Stimulated activated CD8-positive, alpha-beta memory T cell treated with anti-CD3 and anti-CD28 coated beads, Interleukin-7, amount 100 ng/mL, for 4 hours (primary cell): ENCODE results near the gene RFX2.
"Not testable (repeated sequence)": the region's sequence is repeated elsewhere in the genome, so short reads cannot be mapped to it uniquely, and the experiment has no call there.

Experiments used
- DNase-seq, 2 donors: peaks; one replicate each; pipeline ENCODE4 v3.0.0-alpha.2; 2020; ENCODE audit warnings: low read depth in 2 of 2

Gene RFX2

GRCh38 chr19:5990289-5990797 lies 120.0 kb downstream of the RFX2 start:
- DNase-seq = no peak

- DNase-seq = no peak
Measured at GRCh38 chr19:5989388-5990074, 120.8 kb downstream of the RFX2 start.

- no peak for DNase-seq
Measured at GRCh38 chr19:5988517-5989387, 121.5 kb downstream of the RFX2 start.

GRCh38 chr19:5987077-5987818 lies 123.1 kb downstream of the RFX2 start:
- DNase-seq = peak; percentile 39 to 60

- DNase-seq = not testable (repeated sequence)
Measured at GRCh38 chr19:5985837-5986236, 124.5 kb downstream of the RFX2 start.

- no peak for DNase-seq
Measured at GRCh38 chr19:5985098-5985783, 125.1 kb downstream of the RFX2 start.

- no peak for DNase-seq
Measured at GRCh38 chr19:5984600-5984999, 125.7 kb downstream of the RFX2 start.

GRCh38 chr19:5983367-5983955 lies 126.8 kb downstream of the RFX2 start:
- DNase-seq = no peak

- no peak for DNase-seq
Measured at GRCh38 chr19:5978606-5979552, 131.4 kb downstream of the RFX2 start.

- DNase-seq = peak; percentile 97 to 99
Measured at GRCh38 chr19:5977785-5978605, 132.3 kb downstream of the RFX2 start, which contains the start of gene RANBP3. Gene RANBP3, minus strand, starts transcription at chr19:5978140. Its CDS starts 58 bp downstream, at chr19:5978082.

- peak in 1 of 2 donors; percentile 11 for DNase-seq
Measured at GRCh38 chr19:5977222-5977784, 133.0 kb downstream of the RFX2 start.

- DNase-seq = no peak
Measured at GRCh38 chr19:5976768-5977167, 133.5 kb downstream of the RFX2 start.

- no peak for DNase-seq
Measured at GRCh38 chr19:5975388-5975728, 134.9 kb downstream of the RFX2 start.

GRCh38 chr19:5974721-5975387 lies 135.4 kb downstream of the RFX2 start:
- peak in 1 of 2 donors; percentile 15 for DNase-seq

GRCh38 chr19:5973867-5974635 lies 136.2 kb downstream of the RFX2 start:
- no peak for DNase-seq

GRCh38 chr19:5973376-5973775 lies 136.9 kb downstream of the RFX2 start:
- DNase-seq = no peak

- DNase-seq = no peak
Measured at GRCh38 chr19:5972355-5972731, 138.0 kb downstream of the RFX2 start.
